ENCODE data around the gene TPBGL.

- TF ChIP-seq CTCF (IDR thresholded peaks at IDR 0.05 in 4 of 5, conservative IDR thresholded peaks at IDR 0.05 in 1 of 5) (no peak), POLR2A (IDR thresholded peaks at IDR 0.05) (no peak)
Observed at GRCh38 chr11:75283391-75283931, 42.9 kb downstream of the TPBGL start.
